HG02870 (cell line): ENCODE results near the gene ENG.

Source experiments
- ATAC-seq: cut with Tn5 transposase; IDR thresholded peaks from one replicate; pipeline ENCODE4 v1.9.1; 2021; ENCODE audit warnings: mild to moderate bottlenecking, moderate library complexity; ENCODE audit not compliant: unreplicated experiment

ENG gene

GRCh38 chr9:127778280-127779135 is 76.0 kb downstream of the ENG start, which contains the start of gene SH2D3C:
SH2D3C (minus strand) TSS chr9:127778666; CDS start chr9:127778627, 39 bp downstream.
- ATAC-seq = no peak

DNA sequence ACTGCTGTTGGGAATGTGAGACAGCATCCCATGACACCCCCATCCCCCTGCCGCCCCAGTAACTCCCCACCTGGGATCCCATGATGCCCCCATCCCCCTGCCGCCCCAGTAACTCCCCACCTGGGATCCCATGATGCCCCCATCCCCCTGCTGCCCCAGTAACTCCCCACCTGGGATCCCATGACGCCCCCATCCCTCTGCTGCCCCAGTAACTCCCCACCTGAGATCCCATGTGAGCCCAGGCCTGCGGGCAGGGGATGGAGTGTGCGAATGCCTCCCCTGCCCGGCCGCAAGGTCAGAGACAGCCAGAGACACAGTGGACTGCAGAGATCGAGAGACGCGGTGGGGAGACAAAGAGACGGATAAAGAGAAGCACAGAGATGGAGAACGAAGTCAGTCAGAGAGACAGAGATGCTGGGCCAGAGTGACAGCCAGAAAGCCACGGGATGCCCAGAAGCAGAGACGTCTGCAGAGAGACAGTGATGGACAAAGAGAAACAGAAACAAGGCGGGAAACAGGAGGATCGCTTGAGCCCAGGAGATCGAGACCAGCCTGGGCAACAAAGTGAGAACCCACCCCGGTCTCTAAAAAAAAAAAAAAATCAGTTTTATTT is 77.0 kb downstream of the ENG start:
- ATAC-seq = no peak

DNA sequence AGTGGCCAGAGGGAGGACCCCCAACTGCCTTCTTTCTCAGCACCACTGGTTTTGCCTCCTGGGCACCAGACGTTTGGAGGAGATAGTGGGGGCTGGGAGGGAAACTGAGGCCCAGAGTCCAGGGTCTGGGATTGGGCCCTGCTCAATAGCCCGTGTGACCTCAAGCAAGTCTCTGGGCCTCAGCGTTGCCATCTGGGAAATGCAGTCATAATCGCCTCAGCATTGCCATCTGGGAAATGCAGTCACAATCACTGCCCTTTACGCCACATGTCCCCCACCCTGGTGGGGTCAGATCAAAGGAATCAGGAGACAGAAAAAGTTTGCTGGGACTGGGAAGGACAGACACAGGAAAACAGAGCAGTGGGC is 77.6 kb downstream of the ENG start:
- no peak for ATAC-seq

DNA sequence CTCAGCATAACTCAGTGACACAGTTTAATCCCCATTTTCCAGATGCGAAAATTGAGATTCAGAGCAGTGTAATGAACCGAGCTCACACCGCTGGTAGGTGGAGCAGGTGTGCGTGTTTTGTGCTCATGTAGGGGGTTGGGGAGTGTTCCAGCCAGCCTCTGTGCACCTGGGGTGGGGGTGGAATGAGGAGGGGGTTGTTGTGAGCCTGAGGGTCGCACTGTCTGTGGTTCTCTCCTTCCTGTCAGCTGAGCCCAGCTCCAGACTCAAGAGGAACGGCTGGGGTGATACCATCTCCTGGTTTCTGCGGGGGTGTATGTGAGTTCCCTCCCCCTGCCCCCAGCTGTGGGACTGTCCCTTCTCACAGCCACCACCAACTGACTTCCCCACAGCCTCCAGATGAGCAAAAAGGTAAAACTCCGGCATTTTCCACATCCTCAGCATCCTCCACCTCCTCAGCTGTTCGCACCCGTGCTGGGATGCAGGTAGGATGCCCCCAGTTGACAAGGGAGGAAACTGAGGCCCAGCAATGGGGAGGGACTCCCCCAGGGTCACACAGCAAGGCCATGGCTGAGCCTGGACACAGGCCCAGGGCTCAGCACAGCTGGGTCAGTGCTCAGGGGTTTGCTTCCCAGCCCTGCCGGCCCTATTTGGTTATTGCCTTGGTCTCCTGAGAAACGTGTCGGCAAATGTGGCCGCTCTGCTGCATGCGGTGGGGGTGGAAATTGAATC is 78.1 kb downstream of the ENG start:
- ATAC-seq = peak; percentile 34

DNA sequence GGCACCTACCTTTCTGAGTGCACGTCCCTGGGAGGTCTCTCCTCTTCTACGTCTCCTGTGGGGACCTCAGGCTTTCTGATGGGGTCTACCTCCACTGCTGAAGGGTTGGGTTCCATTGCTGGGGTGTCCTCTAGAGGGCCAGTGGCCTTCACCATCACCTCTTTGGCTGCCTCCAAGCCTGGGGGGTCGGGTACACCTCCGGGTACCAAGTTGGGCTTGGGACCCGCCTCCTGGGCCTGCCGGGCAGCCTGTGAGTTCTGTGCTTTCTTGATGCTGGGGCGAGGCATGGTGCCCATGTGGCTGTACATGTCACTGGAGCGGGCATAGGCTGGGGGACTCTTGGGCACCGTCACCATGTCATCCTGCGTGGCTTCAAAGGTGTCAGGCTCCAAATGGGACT is 80.5 kb downstream of the ENG start:
- no peak for ATAC-seq

DNA sequence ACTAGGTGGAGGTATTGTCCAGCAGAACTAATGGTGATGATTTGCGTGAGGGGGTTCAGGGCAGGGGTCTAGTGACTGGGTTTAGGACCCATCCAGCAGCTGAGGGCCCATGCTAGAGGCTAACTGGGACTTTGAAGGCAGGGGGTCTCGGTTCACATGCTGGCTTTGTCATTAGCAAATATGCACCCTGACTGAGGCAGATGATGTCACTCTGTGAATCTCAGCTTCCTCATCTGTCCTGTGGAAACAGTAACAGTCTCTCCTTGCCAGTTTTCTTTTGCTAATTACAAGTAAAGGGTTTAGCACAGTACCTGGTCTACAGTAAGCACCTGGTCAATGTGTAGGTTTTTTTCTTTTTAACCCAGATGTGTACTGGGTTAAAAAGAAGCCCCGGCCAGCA is 81.2 kb downstream of the ENG start:
- ATAC-seq = no peak

GRCh38 chr9:127772603-127773002 is 81.9 kb downstream of the ENG start:
- ATAC-seq = no peak

DNA sequence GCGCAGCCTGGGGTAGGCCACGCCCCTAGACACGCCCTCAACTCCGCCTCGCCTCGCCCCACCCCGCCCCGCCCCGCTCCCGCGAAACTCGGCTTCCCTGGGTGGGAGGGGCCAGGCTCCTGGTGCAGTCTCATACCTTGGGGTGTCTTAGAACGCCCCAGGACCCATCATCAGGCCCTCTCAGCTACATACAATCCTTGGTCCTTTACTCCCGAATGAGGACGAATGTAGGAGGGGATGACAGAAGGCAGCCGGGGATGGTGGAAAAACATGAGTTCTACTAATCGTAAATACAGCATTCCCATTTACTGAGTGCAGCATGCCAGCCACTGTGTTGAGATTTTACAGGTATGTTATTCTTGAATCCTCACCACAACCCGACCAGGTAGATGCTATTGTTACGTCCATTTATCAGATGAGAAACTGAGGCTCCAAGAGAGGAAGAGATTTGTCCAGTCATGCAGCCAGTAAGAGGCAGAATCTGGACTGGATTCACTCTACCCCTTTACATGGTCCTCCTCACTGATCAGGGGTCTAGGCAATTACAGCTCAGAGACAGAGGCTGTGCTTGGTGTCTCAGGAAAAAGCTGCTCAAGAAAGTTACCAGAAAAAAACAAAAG is 82.8 kb downstream of the ENG start:
- no peak for ATAC-seq

GRCh38 chr9:127770905-127771569 is 83.4 kb downstream of the ENG start:
- peak; percentile 89 for ATAC-seq

- no peak for ATAC-seq
Measured at GRCh38 chr9:127770583-127770904, 83.9 kb downstream of the ENG start.

DNA sequence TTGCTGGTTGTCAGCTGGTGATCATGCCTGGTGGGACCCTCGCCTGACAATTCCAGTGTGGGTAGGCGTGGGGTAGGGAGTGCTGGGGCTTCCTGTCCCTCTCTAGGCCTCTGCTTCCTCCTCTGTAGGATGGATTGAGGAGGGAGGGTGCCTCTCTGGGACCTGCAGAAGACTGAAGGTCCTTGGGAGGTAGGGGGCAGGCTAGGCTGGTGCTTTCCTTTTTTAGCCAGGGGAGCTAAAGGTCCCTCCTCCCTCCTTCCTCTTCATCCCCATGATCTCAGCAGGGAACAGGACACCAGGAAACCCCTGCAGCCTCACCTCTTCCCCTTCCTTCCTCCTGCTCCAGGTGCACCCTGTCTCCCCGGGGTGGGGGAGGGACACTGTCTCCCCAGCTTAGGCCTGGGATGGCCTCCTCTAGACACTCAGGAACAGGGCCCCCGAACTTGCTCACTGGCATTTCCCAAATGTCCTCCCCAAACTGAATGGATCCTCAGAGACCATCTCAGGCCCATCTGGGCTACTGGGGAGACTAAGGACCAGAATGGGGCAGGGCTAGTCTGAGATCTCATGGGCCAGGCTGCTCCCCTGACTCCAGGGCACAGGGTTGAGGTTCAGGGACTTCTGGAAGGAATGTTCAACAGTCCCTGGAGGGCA is 84.4 kb downstream of the ENG start:
- no peak for ATAC-seq

GRCh38 chr9:127769101-127769500 is 85.4 kb downstream of the ENG start:
- no peak for ATAC-seq

DNA sequence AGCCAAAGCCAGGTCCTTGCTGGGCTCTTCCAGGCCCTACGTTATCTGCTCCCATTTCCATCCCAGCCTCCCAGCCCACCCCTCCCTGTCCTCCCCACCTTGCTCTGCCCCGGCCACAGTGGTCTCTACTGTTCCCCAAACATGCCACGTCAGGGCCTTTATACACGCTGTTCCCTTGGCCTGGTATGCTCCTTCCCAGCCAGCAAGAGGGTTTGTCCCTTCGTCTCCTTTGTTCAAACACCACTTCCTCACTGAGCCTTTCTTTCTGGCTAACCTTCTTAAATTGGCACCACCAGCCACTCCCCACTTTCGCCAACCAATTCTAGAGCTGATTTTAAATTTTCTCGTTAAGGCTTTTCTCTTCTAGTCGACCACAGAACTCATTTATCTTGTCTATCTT is 85.8 kb downstream of the ENG start:
- ATAC-seq = no peak

- ATAC-seq = no peak
Measured at GRCh38 chr9:127767909-127768331, 86.5 kb downstream of the ENG start.

GRCh38 chr9:127767410-127767809 is 87.0 kb downstream of the ENG start:
- no peak for ATAC-seq

DNA sequence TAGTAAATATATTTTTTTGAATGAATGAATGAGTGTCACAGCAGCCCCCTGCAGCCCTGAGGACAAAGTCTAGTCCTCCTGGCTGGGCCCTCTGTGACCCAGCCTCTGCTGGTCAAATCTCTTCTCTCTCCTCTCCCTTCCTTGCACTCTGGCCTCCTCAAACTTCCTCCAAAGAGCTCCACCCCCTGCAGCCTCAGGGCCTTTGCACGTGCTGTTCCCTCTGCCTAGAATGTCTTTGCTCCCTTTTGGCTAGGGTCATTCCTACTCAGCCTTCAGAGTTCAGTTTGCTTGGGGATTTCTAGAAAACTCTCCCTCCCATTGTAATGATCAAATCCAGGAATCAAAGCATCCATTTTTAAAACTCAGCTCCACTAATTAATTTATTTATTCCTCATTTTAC is 89.0 kb downstream of the ENG start:
- ATAC-seq = no peak
